ENCODE results near the gene GRIN1.
"Not testable (repeated sequence)": the region's sequence is repeated elsewhere in the genome, so short reads cannot be mapped to it uniquely, and the experiment has no call there.

GRIN1 gene

DNA sequence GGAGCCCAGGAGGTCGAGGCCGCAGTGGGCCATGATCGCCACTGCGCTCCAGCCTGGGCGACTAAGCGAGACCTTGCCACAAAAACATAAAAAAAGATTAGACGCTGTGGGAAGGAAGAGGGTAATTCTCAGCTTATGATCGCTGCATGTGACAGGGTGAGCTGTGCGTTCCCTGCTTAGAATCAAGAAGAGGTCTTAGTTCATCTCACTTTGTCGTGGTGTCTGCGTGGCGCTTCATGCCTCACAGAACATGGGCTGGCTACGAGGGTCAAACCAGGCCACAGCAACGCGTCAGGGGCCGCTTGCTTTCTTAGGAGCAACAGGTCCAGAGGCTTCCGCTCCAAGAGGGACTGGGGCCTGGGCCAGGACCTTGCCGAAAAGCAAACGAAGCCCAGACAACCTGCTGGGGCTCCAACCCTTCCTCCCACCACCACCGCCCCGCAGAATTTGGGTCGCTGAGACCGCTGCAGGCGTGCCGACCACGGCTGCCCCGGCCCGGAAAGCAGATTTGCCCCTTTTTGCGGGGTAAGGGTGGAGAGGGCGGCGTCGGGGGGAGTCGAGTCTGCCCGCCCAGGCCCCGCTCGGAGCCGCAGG lies 10.0 kb upstream of the GRIN1 start:
- no peak for DNase-seq (ENCODE audit: low read depth in 2 of 2)

GRCh38 chr9:137129456-137130175 lies 9.3 kb upstream of the GRIN1 start:
- DNase-seq (ENCODE audit: low read depth in 2 of 2) = peak; percentile 82 to 84

DNA sequence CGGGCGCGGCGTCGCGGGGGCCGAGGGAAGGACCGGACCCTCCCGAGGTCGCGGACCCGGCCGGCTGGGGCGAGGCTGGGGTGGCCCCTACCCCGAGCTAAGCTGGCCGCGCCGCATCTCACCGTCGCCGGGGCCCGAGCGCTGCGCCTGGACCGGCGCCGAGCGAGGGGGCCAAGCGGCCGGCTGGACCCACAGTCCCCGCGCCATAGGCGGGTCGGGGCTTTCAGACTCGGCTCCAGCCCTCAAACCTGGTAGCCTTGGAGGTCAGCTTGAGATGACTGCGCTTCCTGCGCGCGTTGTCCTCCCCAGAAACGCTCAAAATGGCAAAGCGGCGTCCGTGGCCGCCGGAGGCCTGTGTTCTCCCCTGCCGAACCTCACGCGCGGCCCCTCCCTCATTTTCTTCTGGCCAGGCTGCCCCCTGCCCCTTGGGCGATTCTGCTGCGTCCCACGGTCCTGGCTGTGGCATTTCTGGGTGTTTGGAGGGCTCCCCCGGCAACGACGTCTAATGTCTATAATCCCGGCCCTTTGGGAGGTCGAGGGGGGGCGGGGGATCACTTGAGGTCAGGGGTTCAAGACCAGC lies 8.7 kb upstream of the GRIN1 start:
- no peak for DNase-seq (ENCODE audit: low read depth in 2 of 2)

DNA sequence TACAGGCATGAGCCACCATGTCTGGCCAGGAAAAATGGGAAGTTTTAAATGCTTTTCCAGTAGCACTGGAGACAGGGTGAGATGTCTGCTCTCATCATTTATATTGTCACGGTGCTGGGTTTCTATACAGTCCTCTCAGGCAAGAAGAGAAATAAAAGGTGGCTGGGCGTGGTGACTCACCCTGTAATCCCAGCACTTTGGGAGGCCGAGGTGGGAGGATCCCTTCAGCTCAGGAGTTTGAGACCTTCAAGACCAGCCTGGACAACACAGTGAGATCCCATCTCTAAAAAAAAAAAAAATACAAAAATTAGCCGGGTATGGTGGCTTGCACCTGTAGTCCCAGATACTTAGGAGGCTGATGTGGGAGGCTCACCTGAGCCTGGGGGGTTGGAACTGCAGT lies 4.8 kb upstream of the GRIN1 start:
- DNase-seq (ENCODE audit: low read depth in 2 of 2) = no peak

DNA sequence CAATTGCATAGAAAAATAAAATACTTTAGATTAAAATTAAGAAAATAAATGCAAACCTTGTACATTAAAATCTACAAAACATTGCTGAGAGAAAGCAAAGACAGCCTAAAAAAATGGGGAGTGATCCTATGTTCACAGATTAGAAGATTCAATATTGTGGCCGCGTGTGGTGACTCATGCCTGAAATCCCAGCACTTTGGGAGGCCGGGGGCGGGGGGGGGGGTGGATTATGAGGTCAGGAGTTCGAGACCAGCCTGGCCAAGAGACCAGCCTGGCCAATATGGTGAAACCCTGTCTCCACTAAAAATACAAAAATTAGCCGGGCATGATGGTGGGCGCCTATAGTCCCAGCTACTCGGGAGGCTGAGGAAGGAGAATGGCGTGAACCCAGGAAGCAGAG lies 3.8 kb upstream of the GRIN1 start:
- DNase-seq (ENCODE audit: low read depth in 2 of 2) = not testable (repeated sequence)

DNA sequence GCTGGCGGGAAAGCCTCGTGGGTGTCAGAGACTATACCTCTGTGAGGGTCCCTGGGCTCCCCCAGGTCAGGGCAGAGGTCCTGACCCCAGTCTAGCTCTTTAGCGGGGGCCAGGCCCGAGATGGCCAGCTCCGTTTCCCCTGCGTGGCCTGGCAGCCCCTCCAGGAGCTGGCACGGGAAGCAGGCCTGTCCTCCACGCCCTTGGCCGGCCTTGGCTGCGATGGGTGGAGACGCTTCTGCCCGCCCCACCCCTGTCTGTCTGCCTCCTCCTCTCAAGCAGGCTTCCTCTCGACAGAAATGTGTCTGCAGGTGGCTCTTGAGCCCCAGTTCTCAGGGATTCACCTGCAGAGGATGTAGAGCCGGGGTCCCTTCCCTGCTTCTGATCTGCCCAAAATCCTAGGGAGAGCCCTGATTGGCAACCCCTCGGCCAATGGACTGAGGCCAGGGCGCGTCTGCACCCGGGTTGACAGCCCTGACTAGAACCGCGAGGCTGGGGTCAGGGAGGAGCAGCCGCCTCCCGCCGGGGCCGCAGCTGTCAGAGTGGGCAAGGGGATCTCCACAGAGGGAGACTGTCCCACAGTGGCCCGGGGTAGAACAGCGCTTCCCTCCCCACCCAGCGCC lies 2.6 kb upstream of the GRIN1 start:
- DNase-seq (ENCODE audit: low read depth in 2 of 2) = no peak

DNA sequence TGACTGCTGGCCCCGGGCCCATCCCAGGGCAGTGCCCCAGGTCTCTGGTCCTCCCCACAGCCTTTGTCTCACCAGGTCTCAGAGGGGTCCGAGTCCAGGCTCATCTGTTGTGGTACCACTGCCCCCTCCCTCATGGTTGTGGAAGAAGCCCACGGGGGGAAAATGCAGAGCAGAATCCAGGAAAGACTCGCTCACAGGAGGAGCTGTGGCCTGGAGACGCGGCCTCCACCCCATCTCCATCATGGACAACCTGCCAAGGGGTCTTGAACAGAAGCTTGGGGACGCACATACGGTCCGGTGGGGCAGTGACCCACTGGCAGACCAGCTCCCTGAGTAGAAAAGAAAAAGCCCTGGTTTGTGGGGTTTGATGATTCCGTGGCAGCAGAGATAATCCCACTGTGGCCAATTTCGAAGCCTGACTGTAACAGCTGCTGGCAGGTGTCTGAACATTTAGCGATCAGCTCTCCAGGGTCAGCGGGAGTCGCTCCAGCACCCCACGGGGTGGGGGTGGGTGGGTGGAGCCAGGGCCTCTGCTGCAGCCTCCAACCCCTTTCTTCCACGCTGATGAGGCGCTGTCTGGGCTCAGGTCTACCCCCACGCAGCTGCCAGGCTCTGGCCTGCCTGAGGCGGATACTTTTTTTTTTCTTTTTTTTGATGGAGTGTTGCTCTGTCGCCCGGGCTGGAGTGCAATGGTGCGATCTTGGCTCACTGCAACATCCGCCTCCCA lies 1.9 kb upstream of the GRIN1 start:
- no peak for DNase-seq (ENCODE audit: low read depth in 2 of 2)

DNA sequence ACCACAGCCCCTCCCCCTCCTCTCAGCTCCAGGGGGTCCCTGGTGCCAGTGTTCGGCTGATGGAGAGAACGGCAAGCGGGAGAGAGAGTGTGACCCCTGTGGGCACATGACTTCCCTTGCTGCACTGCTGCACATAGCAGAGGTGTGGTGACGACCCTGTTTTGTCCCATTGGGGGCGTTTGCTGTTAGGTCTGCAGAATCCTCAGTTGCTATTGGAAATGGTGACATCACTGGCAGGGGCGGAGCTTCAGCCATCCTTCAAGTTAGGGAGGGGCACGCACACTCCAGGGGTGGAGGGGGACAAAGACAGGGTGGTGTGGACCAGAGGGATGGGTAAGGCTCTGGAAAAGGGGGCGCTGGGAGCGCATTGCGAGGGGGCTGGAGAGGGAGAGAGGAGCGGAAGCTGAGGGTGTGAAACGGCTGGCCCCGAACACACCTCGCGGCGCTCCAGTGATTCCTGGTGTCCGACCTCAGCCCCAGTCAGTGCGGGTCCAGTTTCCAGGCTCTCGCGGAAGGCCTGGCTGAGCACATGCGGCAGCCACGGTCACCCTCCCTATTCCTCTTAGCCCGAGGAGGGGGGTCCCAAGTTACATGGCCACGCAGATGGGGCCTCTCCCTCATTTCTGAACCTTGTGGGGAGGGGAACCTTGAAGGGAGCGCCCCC lies 764 bp upstream of the GRIN1 start:
- DNase-seq (ENCODE audit: low read depth in 2 of 2) = no peak

- DNase-seq (ENCODE audit: low read depth in 2 of 2) = no peak
These were observed 655 bp downstream of the GRIN1 start for GRCh38 chr9:137139468-137140150.

GRCh38 chr9:137140151-137141012 lies 1.4 kb downstream of the GRIN1 start:
- no peak for DNase-seq (ENCODE audit: low read depth in 2 of 2)

DNA sequence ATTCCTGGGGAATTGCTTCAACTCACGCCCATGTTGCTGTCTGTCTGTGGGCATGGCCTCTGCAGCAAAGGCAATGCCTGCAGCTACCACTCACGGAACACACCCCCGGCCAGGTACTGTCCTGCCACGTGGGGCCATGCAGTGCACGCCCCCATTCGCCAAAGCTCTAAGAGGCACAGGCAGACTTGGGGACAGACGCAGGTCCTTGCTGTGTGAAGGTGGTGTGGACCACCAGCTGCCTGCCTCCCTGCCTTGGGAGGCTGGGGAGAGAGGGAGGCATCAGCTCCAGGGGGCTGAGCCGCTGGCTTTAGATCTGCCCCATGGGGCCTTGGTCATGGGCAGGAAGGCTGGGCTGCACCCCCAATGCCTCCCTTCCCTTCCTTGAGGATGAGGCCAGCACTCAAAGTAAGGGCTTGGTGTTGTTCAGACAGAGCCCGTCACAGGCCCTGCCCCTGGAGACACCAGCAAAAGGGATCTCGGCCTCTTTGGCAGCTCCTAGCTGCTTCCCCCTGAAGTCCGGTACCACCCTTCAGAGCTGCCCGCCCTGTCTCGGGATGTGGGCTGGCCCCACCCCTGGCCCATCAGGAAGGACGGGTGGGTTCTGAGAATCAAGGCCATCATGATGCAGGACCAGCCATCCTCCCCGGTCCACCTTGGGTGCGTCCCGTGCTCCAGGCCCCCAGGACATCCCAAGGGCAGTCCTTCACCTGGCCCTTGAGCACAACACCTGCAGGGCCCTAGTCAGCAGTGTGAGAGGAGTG lies 2.3 kb downstream of the GRIN1 start:
- no peak for DNase-seq (ENCODE audit: low read depth in 2 of 2)

- no peak for DNase-seq (ENCODE audit: low read depth in 2 of 2)
These were observed 3.3 kb downstream of the GRIN1 start for GRCh38 chr9:137141976-137142936.

GRCh38 chr9:137143459-137143858 lies 4.5 kb downstream of the GRIN1 start:
- DNase-seq (ENCODE audit: low read depth in 2 of 2) = no peak

- DNase-seq (ENCODE audit: low read depth in 2 of 2) = no peak
These were observed 7.0 kb downstream of the GRIN1 start for GRCh38 chr9:137145731-137146526.

GRCh38 chr9:137146527-137146918 lies 7.6 kb downstream of the GRIN1 start:
- DNase-seq (ENCODE audit: low read depth in 2 of 2) = no peak

DNA sequence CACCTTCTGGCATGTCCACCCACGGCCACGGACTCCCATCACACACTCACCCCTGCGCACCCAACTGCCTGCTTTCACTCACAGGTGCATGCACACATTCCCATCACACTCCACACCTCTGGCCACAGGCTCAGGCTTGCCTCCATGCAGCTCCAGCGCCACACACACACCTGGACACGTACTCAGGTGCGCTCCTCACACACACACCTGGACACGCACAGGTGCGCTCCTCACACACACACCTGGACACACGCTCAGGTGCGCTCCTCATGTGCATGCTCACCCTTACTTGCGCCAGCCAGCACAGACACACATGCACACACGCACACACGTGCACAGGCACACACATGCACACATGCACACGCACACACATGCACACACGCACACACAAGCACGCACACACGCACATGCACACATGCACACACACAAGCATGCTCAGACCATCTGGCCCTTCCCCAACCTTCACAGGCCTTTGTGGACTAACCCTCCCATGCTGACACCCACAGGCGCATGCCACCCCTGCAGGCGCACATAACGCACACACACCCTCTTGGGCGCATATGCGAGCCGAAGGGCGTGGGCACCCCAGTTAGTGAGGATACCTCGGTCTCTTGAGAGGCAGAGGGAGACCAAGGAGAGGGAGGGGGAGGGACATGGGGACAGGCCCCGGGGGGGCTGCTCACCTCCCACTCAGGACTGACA lies 8.3 kb downstream of the GRIN1 start:
- no peak for DNase-seq (ENCODE audit: low read depth in 2 of 2)

- DNase-seq (ENCODE audit: low read depth in 2 of 2) = no peak
These were observed 8.8 kb downstream of the GRIN1 start for GRCh38 chr9:137147793-137148160.
